HEK293 (cell line): ENCODE measurements around the gene CHL1.

Source experiments
- CTCF ChIA-PET: fragments of 350-600 bp; formaldehyde crosslinking; extraction: SDS; loops from one replicate; lab custom pipeline; 2021; ENCODE audit warnings: antibody characterized with exemption; lab: Yijun Ruan, JAX
- POLR2A ChIA-PET: fragments of 300-600 bp; formaldehyde crosslinking; extraction: SDS; loops from one replicate; lab custom pipeline; 2020; ENCODE audit warnings: antibody characterized with exemption, inconsistent platforms; lab: Yijun Ruan, JAX
- H3K27ac ChIP-seq: fragments of 200-500 bp; sonication (Bioruptor generic); 2 replicates; pipeline ENCODE4 v1.5.1; 2014; ENCODE audit warnings: low read depth, low read length, control low read depth, inconsistent platforms; ENCODE audit errors: extremely low read depth
- H3K36me3 ChIP-seq, 2 experiments: fragments of 200-500 bp in 1 of 2; sonication (Bioruptor generic) in 1 of 2; 1 replicate in 1 of 2; 2 replicates in 1 of 2; pipeline ENCODE4 v1.5.1; 2014 to 2017; ENCODE audit warnings: inconsistent platforms in 2 of 2, low read length in 2 of 2; ENCODE audit not compliant: control insufficient read depth in 2 of 2, insufficient read depth in 1 of 2
- H3K4me1 ChIP-seq: fragments of 200-500 bp; sonication (Bioruptor generic); 2 replicates; pipeline ENCODE4 v1.5.1; 2014; ENCODE audit warnings: mild to moderate bottlenecking, low read length, inconsistent platforms; ENCODE audit not compliant: control insufficient read depth, insufficient read depth
- H3K4me3 ChIP-seq: 2 replicates; pipeline ENCODE4 v1.5.1; 2011; ENCODE audit warnings: low read depth, mild to moderate bottlenecking, control low read depth, low read length, moderate library complexity
- H3K9me3 ChIP-seq: fragments of 200-500 bp; sonication (Bioruptor generic); 2 replicates; pipeline ENCODE4 v1.5.1; 2014; ENCODE audit warnings: low read depth, low read length, inconsistent platforms; ENCODE audit not compliant: control insufficient read depth, insufficient read depth
- EGR2 ChIP-seq: fragments of 450-650 bp; formaldehyde crosslinking; IDR thresholded peaks from 2 replicates; pipeline ENCODE4 v1.5.1; 2016; ENCODE audit warnings: low read depth, missing biosample characterization, missing genetic modification characterization
- GLIS2 ChIP-seq: fragments of 450-650 bp; formaldehyde crosslinking; IDR thresholded peaks from 2 replicates; pipeline ENCODE4 v1.5.1; 2016; ENCODE audit warnings: missing biosample characterization, missing genetic modification characterization
- PRDM1 ChIP-seq: fragments of 450-650 bp; formaldehyde crosslinking; IDR thresholded peaks from 2 replicates; pipeline ENCODE4; 2016; ENCODE audit warnings: missing biosample characterization, missing genetic modification characterization
- PRDM10 ChIP-seq: fragments of 450-650 bp; formaldehyde crosslinking; IDR thresholded peaks from 2 replicates; pipeline ENCODE4 v1.5.1; 2016; ENCODE audit warnings: missing biosample characterization, missing genetic modification characterization
- REPIN1 ChIP-seq: fragments of 450-650 bp; formaldehyde crosslinking; IDR thresholded peaks from 2 replicates; pipeline ENCODE4 v1.5.1; 2017; ENCODE audit warnings: missing biosample characterization, missing genetic modification characterization, low read depth
- ZBTB17 ChIP-seq: fragments of 450-650 bp; formaldehyde crosslinking; IDR thresholded peaks from 2 replicates; pipeline ENCODE4 v1.5.1; 2016; ENCODE audit warnings: missing biosample characterization, missing genetic modification characterization
- ZBTB26 ChIP-seq: fragments of 450-650 bp; formaldehyde crosslinking; optimal IDR thresholded peaks from 2 replicates; pipeline ENCODE3; 2016; ENCODE audit warnings: missing biosample characterization, mild to moderate bottlenecking, missing genetic modification characterization
- ZFP69B ChIP-seq: fragments of 450-650 bp; formaldehyde crosslinking; IDR thresholded peaks from 2 replicates; pipeline ENCODE4 v1.5.1; 2016; ENCODE audit warnings: missing biosample characterization, missing genetic modification characterization
- ZNF174 ChIP-seq: fragments of 450-650 bp; formaldehyde crosslinking; IDR thresholded peaks from 2 replicates; pipeline ENCODE4 v1.5.0; 2017; ENCODE audit warnings: missing biosample characterization, mild to moderate bottlenecking, missing genetic modification characterization
- ZNF266 ChIP-seq: fragments of 450-650 bp; formaldehyde crosslinking; IDR thresholded peaks from 2 replicates; pipeline ENCODE4 v1.5.1; 2016; ENCODE audit warnings: missing biosample characterization, missing genetic modification characterization, low read depth
- ZNF341 ChIP-seq: fragments of 450-650 bp; formaldehyde crosslinking; IDR thresholded peaks from 2 replicates; pipeline ENCODE4; 2016; ENCODE audit warnings: low read depth, missing biosample characterization, missing genetic modification characterization
- ZNF362 ChIP-seq: fragments of 450-650 bp; formaldehyde crosslinking; IDR thresholded peaks from 2 replicates; pipeline ENCODE4 v1.5.1; 2016; ENCODE audit warnings: missing biosample characterization, missing genetic modification characterization
- ZNF416 ChIP-seq: fragments of 450-650 bp; formaldehyde crosslinking; IDR thresholded peaks from 2 replicates; pipeline ENCODE4 v1.5.1; 2016; ENCODE audit warnings: missing biosample characterization, missing genetic modification characterization
- ZNF560 ChIP-seq: fragments of 450-650 bp; formaldehyde crosslinking; IDR thresholded peaks from 2 replicates; pipeline ENCODE4 v1.5.1; 2017; ENCODE audit warnings: missing biosample characterization, missing genetic modification characterization, borderline replicate concordance
- ZNF600 ChIP-seq: fragments of 450-650 bp; formaldehyde crosslinking; IDR thresholded peaks from 2 replicates; pipeline ENCODE4 v1.5.1; 2016; ENCODE audit warnings: missing biosample characterization, missing genetic modification characterization
- ZNF768 ChIP-seq: fragments of 450-650 bp; formaldehyde crosslinking; IDR thresholded peaks from 2 replicates; pipeline ENCODE4 v1.5.1; 2018; ENCODE audit warnings: missing biosample characterization, mild to moderate bottlenecking, missing genetic modification characterization
- ZSCAN30 ChIP-seq: fragments of 450-650 bp; IDR thresholded peaks from 2 replicates; pipeline ENCODE4 v1.5.1; 2018; ENCODE audit warnings: missing biosample characterization, mild to moderate bottlenecking, missing genetic modification characterization, moderate library complexity
- TF ChIP-seq, protein P1 (sequence below): fragments of 450-650 bp; formaldehyde crosslinking; IDR thresholded peaks from 2 replicates; pipeline ENCODE4 v1.5.1; 2017; ENCODE audit warnings: missing biosample characterization, missing genetic modification characterization
- TF ChIP-seq, protein P2 (sequence below): fragments of 450-650 bp; formaldehyde crosslinking; IDR thresholded peaks from 2 replicates; pipeline ENCODE4 v1.5.1; 2016; ENCODE audit warnings: missing biosample characterization, missing genetic modification characterization
- TF ChIP-seq, protein P3 (sequence below): fragments of 450-650 bp; formaldehyde crosslinking; IDR thresholded peaks from 2 replicates; pipeline ENCODE4 v1.5.1; 2016; ENCODE audit warnings: missing biosample characterization, missing genetic modification characterization

Gene CHL1, protein sequence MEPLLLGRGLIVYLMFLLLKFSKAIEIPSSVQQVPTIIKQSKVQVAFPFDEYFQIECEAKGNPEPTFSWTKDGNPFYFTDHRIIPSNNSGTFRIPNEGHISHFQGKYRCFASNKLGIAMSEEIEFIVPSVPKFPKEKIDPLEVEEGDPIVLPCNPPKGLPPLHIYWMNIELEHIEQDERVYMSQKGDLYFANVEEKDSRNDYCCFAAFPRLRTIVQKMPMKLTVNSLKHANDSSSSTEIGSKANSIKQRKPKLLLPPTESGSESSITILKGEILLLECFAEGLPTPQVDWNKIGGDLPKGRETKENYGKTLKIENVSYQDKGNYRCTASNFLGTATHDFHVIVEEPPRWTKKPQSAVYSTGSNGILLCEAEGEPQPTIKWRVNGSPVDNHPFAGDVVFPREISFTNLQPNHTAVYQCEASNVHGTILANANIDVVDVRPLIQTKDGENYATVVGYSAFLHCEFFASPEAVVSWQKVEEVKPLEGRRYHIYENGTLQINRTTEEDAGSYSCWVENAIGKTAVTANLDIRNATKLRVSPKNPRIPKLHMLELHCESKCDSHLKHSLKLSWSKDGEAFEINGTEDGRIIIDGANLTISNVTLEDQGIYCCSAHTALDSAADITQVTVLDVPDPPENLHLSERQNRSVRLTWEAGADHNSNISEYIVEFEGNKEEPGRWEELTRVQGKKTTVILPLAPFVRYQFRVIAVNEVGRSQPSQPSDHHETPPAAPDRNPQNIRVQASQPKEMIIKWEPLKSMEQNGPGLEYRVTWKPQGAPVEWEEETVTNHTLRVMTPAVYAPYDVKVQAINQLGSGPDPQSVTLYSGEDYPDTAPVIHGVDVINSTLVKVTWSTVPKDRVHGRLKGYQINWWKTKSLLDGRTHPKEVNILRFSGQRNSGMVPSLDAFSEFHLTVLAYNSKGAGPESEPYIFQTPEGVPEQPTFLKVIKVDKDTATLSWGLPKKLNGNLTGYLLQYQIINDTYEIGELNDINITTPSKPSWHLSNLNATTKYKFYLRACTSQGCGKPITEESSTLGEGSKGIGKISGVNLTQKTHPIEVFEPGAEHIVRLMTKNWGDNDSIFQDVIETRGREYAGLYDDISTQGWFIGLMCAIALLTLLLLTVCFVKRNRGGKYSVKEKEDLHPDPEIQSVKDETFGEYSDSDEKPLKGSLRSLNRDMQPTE (N-terminal part only)

DNA sequence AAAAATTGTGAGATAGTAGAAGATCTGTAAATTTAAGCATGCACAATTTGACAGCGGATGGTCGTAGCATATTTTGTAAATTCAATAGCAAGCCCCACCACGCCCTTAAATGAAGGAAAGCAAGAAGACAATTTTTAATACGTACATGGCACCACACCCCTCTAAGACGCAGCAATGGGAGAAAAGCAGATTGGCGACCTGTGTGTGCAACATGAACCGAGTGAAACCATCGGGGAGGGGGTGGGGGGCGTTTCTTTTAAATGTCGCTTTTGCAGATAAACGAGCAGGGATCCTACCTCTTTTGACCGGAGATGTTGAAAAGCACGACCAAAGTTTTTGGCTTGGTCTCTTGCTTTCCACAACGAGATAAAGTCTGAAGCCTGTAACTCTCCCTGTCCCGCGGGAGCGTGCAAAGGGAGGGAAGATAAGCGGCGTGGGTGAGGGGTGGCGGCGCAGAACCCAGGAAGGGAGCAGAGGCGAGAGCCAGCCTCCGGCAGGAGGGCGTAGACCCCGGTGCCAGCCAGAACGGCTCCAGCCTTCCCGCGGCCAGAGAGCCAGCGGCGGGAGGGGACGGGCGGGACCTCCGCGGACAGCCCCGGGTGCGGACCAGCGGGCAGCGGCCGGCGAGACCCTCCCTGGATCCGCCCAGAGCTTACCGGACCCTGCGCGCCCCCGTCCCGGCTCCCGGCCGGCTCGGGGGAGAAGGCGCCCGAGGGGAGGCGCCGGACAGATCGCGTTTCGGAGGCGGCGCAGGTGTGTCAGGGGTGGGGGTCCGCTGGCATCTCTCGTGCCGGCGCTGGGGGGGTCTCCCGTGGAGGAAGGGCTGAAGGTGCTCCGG lies at the start of gene CHL1:
CHL1 (plus strand) TSS at position 453 of the 838 bp plus-strand sequence. CDS start 123,014 bp downstream, outside the sequence.
- Histone ChIP-seq H3K36me3 (no peaks in the 10 kb centered on the region), H3K4me3 (peak within 1 kb of the TSS; percentile 39), H3K9me3 (no peaks in the 10 kb centered on the region), H3K4me1 (no peaks in the 10 kb centered on the region), H3K27ac (no peak within 1 kb of the TSS; the same call in 1 of the 2 replicates)
- POLR2A ChIA-PET = interaction anchor here (0.7 kb wide), 1 partner anchor 102 kb away, joined by 7 read pairs; no protein-coding TSS in a partner anchor
- CTCF ChIA-PET = no interaction called here
- TF ChIP-seq ZNF341 (tag by site-specific recombination) (peak; percentile 38; the same call in 1 of the 2 replicates), ZBTB26 (peak; percentile 40), ZNF560 (tag by site-specific recombination) (no peak), ZNF768 (no peak), ZNF600 (no peak), ZNF416 (no peak), ZBTB17 (tag by site-specific recombination) (no peak), ZNF266 (tag by site-specific recombination) (no peak), ZNF362 (tag by site-specific recombination) (no peak), REPIN1 (no peak), ZNF174 (tag by site-specific recombination) (no peak), PRDM10 (tag by site-specific recombination) (peak; percentile 50; the same call in 1 of the 2 replicates), ZSCAN30 (no peak), GLIS2 (tag by site-specific recombination) (peak; percentile 25), EGR2 (tag by site-specific recombination) (no peak), ZFP69B (tag by site-specific recombination) (no peak), PRDM1 (no peak)
- TF ChIP-seq, protein P1, sequence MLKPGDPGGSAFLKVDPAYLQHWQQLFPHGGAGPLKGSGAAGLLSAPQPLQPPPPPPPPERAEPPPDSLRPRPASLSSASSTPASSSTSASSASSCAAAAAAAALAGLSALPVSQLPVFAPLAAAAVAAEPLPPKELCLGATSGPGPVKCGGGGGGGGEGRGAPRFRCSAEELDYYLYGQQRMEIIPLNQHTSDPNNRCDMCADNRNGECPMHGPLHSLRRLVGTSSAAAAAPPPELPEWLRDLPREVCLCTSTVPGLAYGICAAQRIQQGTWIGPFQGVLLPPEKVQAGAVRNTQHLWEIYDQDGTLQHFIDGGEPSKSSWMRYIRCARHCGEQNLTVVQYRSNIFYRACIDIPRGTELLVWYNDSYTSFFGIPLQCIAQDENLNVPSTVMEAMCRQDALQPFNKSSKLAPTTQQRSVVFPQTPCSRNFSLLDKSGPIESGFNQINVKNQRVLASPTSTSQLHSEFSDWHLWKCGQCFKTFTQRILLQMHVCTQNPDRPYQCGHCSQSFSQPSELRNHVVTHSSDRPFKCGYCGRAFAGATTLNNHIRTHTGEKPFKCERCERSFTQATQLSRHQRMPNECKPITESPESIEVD (tag by site-specific recombination) = no peak
- TF ChIP-seq, protein P2, sequence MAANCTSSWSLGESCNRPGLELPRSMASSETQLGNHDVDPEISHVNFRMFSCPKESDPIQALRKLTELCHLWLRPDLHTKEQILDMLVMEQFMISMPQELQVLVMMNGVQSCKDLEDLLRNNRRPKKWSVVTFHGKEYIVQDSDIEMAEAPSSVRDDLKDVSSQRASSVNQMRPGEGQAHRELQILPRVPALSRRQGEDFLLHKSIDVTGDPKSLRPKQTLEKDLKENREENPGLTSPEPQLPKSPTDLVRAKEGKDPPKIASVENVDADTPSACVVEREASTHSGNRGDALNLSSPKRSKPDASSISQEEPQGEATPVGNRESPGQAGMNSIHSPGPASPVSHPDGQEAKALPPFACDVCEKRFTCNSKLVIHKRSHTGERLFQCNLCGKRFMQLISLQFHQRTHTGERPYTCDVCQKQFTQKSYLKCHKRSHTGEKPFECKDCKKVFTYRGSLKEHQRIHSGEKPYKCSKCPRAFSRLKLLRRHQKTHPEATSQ (tag by site-specific recombination) = no peak
- TF ChIP-seq, protein P3, sequence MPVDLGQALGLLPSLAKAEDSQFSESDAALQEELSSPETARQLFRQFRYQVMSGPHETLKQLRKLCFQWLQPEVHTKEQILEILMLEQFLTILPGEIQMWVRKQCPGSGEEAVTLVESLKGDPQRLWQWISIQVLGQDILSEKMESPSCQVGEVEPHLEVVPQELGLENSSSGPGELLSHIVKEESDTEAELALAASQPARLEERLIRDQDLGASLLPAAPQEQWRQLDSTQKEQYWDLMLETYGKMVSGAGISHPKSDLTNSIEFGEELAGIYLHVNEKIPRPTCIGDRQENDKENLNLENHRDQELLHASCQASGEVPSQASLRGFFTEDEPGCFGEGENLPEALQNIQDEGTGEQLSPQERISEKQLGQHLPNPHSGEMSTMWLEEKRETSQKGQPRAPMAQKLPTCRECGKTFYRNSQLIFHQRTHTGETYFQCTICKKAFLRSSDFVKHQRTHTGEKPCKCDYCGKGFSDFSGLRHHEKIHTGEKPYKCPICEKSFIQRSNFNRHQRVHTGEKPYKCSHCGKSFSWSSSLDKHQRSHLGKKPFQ (tag by site-specific recombination) = no peak
